NCI-H524 (cell line): ENCODE measurements around the gene SSH2.

Source experiments
- DNase-seq, 2 experiments: peaks; one replicate each; lab custom pipeline; 2025; lab: John Stamatoyannopoulos, UW

Gene SSH2

GRCh38 chr17:29577001-29577370, 353.0 kb downstream of the SSH2 start:
- DNase-seq: no peak

- DNase-seq: no peak
Measured at GRCh38 chr17:29576214-29577000, 353.6 kb downstream of the SSH2 start.
